ENCODE data around the gene DGKA. TPM values are rescaled to one million over a fixed set of nuclear protein-coding genes. Genes with fewer than 3 reads are reported as not detected.

Gene DGKA
- total RNA-seq, 1 donor from 2014 or later, result 18.8 TPM

Other genes with a start within 250 kb of the DGKA start
- gene ITGA7, start 223.3 kb upstream of the DGKA start, total RNA-seq, result 57.9 and 63.7 TPM in 2 replicates
- 105 and 111 TPM in 2 replicates for gene BLOC1S1, start 215.1 kb upstream of the DGKA start, total RNA-seq
- 10.4 and 14.2 TPM in 2 replicates for gene RDH5, start 210.8 kb upstream of the DGKA start, total RNA-seq
- 535 and 560 TPM in 2 replicates for gene CD63, start 202.2 kb upstream of the DGKA start, total RNA-seq
- gene GDF11, start 188.0 kb upstream of the DGKA start, total RNA-seq, result 66.6 and 67.0 TPM in 2 replicates
- gene SARNP, start 113.4 kb upstream of the DGKA start, total RNA-seq, result 121 and 123 TPM in 2 replicates
- 32.6 and 33.3 TPM in 2 replicates for gene ORMDL2, start 113.1 kb upstream of the DGKA start, total RNA-seq
- 35.3 and 40.3 TPM in 2 replicates for gene DNAJC14, start 101.6 kb upstream of the DGKA start, total RNA-seq
- not detected in 2 replicates for gene MMP19, start 88.2 kb upstream of the DGKA start, total RNA-seq
- 54.0 and 56.8 TPM in 2 replicates for gene PYM1, start 3.3 kb upstream of the DGKA start, total RNA-seq
- 36.9 and 39.9 TPM in 2 replicates for gene PMEL, start 34.9 kb downstream of the DGKA start, total RNA-seq
- 125 TPM in 2 replicates for gene CDK2, start 35.7 kb downstream of the DGKA start, total RNA-seq
- 86.5 and 97.3 TPM in 2 replicates for gene RAB5B, start 42.9 kb downstream of the DGKA start, total RNA-seq
- gene SUOX, start 66.1 kb downstream of the DGKA start, total RNA-seq, result 30.4 and 33.7 TPM in 2 replicates
- 42.3 and 45.5 TPM in 2 replicates for gene IKZF4, start 89.9 kb downstream of the DGKA start, total RNA-seq
- gene RPS26, start 110.8 kb downstream of the DGKA start, total RNA-seq, result 32.3 and 43.1 TPM in 2 replicates
- gene ERBB3, start 149.0 kb downstream of the DGKA start, total RNA-seq, result 144 and 152 TPM in 2 replicates
- 201 and 213 TPM in 2 replicates for gene PA2G4, start 173.4 kb downstream of the DGKA start, total RNA-seq
- 4,478 and 4,582 TPM in 2 replicates for gene RPL41, start 185.5 kb downstream of the DGKA start, total RNA-seq
- 19.1 and 19.3 TPM in 2 replicates for gene ZC3H10, start 187.1 kb downstream of the DGKA start, total RNA-seq
- gene ESYT1, start 197.1 kb downstream of the DGKA start, total RNA-seq, result 118 and 121 TPM in 2 replicates
- gene MYL6B, start 221.4 kb downstream of the DGKA start, total RNA-seq, result 178 and 189 TPM in 2 replicates
- 924 TPM in 2 replicates for gene MYL6, start 227.2 kb downstream of the DGKA start, total RNA-seq

Data from neural crest cell (in vitro differentiated cells).